Transverse colon (tissue), 3 donors: ENCODE results near the gene HAP1.

Experiments used
- EP300 ChIP-seq: sonication (generic); formaldehyde crosslinking; IDR thresholded peaks from one replicate; pipeline ENCODE4 v1.6.1; 2017; ENCODE audit warnings: antibody characterized with exemption, low read depth
- POLR2A ChIP-seq: fragments of 450-650 bp; IDR thresholded peaks from one replicate; pipeline ENCODE4 v1.6.1; 2016; ENCODE audit warnings: antibody characterized with exemption, mild to moderate bottlenecking, moderate library complexity
- TF ChIP-seq, protein P1 (sequence below), 5 experiments: fragments of 200-600 bp in 3 of 5; fragments of 450-650 bp in 2 of 5; sonication (generic) in 3 of 5; IDR thresholded peaks; 1 replicate in 2 of 5; 2 replicates in 3 of 5; pipeline ENCODE4 v1.5.1; 2016 to 2017; ENCODE audit warnings: antibody characterized with exemption in 5 of 5, inconsistent platforms in 3 of 5, mild to moderate bottlenecking in 2 of 5, moderate library complexity in 1 of 5

DNA sequence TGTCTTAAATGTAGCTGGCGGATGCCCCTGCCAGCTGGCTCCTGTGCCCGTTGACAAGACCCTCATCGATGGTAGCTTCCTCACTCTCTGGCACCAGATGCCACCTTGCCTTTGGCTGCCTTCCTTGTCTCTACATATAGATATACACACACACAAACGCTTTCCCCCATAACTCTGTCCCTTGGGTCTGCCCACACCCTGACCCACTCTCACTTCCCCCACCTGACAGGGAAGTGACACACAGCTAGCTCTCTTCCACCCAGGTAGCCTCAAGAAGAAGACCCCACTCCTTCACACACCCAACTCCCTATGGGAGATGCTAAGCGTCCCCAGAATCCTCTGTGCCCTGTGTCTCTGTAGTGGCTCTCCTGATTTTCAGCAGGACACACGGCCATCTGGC is 26.4 kb upstream of the HAP1 start:
- no peak for TF ChIP-seq POLR2A
- TF ChIP-seq, protein P1, sequence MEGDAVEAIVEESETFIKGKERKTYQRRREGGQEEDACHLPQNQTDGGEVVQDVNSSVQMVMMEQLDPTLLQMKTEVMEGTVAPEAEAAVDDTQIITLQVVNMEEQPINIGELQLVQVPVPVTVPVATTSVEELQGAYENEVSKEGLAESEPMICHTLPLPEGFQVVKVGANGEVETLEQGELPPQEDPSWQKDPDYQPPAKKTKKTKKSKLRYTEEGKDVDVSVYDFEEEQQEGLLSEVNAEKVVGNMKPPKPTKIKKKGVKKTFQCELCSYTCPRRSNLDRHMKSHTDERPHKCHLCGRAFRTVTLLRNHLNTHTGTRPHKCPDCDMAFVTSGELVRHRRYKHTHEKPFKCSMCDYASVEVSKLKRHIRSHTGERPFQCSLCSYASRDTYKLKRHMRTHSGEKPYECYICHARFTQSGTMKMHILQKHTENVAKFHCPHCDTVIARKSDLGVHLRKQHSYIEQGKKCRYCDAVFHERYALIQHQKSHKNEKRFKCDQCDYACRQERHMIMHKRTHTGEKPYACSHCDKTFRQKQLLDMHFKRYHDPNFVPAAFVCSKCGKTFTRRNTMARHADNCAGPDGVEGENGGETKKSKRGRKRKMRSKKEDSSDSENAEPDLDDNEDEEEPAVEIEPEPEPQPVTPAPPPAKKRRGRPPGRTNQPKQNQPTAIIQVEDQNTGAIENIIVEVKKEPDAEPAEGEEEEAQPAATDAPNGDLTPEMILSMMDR (IDR thresholded peaks at IDR 0.05), result no peak
- no peak for TF ChIP-seq EP300
